ENCODE data around the gene STOM.
A peak's percentile ranks its signal among the peaks of the same experiment; 100 is the strongest.

The STOM gene

DNA sequence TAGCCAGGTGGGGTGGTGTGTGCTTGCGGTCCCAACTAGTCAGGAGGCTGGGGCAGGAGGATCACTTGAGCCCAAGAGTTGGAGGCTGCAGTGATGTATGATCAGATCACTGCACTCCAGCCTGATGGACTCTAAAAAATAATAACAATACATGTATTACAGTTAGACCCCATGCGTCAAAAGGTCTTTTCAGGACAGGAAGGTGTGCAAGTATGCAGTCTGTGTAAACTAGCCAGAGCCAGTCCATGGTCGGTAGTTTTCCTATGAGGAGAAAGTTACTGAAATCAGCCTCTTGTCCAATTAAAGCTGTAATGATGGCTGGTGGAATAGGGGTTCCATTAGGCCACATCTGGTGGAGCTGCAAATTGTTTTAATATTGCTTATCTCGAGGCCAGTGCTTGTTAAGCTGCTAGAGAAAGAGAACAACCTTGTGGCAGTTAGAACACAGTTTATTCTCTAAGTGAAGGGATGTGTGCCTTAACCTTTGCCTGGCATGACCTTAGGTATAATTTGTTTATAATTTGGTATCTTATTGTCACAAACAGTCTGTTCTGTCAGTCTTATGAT is 1.5 kb upstream of the STOM start:
- DNase-seq (ENCODE audit: low spot score): no peak

DNA sequence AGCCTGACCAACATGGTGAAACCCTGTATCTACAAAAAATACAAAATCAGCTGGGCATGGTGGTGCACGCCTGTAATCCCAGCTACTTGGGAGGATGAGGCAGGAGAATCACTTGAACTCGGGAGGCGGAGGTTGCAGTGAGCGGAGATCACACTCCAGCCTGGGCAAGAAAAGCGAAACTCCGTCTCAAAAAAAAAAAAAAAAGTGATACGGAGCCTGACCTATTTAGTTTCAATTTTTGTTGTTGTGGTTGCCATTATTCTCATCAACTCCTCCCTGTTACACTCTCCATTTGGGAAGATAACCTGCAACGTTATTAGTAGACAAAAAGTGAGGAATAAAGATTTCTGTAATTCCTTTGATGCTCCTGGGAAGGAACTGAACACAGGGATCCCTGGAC is 1.3 kb downstream of the STOM start:
- DNase-seq (ENCODE audit: low spot score): no peak

DNA sequence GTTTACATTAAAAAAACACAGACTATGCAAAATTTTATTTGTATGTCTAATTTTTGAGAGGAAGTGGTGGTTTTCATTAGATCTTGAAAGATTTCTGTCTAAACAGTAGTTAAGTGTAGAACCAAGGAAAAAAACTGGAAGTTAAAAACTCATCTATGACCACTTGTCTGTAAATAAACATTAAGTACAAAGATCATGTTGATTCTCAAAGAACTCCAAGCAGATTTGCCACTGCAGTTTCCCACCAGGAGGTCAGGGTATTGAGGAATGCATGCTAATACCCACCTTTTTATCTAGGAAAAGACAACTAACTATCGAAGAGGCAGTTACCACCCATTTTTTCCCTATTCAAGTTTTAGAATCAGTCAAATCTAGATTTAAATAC is 1.9 kb downstream of the STOM start:
- no peak for DNase-seq (ENCODE audit: low spot score)

DNA sequence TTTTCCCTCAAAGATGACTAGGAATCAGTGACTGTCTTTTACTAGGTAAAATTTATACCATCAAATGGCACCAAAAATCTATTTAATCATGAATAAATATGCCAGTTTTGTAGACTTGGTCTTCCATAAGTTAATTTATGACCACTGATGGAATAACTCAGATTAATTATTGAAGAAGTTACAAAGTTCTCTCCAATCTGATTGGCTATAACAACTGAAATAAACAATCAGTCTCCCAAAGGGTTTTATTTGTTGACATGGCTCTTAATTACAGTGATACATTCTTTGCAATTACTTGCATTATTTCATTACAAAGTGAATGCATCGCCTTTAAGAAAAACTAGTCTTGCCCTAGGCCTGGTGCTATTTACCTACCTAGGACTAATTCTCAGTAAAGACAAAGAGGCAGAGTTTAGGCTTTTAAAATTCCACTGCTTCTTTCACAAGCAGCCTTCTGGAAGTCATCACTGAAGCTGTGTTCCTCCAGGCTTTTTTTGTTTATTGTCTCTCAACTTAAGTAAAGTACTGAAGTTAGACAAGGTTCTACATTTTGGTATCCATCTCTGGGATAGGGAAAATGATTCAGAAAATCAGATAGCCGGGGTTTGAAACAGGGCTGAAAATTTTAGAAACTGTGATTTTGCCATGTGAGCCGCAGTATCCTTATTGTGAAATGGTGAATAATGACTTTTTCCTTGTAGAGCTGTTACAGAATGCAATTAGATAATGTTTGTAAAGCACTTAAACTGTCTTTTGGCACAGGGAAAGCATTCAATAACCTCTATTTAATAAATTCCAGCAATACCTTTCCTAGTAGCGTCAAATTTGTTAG is 2.5 kb downstream of the STOM start:
- no peak for DNase-seq (ENCODE audit: low spot score)

DNA sequence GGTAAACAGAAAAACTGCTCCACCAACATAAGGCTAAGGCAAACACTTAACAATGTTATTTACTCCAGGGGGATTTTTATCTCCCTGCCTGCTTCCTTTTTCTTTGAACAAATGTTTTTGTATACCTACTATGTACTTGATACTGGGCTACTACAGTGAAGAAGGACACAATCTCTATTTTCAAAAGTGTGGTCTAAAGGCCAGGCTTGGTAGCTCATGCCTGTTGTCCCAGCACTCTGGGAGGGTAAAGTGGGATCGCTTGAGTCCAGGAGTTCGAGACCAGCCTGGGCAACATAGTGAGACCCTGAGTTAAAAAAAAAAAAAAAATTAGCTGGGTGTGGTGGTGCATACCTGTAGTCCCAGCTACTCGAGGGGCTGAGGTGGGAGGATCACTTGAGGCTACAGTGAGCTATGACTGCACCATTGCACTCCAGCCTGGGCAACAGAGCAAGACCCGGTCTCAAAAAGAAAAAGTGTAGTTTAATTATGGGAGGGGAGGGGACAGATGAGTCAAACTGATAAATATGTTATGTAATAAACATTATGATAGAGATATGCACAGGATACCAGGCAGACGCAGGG is 3.3 kb downstream of the STOM start:
- DNase-seq (ENCODE audit: low spot score): no peak

DNA sequence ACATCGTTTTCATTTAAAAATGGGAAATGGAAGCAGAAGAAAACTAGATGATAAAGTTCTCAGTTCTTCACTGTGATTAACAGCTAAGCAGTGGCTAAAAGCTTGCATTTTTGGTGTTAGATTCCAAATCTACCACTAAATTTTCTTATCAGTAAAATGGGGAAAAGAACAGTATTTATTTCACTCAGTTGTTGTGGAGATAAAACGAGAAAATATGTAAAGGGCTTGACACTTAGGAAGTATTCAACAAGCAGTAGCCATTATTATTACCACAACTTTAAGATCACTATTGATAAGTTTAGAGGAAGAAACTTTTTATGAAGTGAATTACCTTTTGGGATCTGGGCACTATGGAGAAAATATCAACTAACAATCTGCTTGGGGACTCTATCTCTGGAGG is 4.5 kb downstream of the STOM start:
- DNase-seq (ENCODE audit: low spot score): no peak

DNA sequence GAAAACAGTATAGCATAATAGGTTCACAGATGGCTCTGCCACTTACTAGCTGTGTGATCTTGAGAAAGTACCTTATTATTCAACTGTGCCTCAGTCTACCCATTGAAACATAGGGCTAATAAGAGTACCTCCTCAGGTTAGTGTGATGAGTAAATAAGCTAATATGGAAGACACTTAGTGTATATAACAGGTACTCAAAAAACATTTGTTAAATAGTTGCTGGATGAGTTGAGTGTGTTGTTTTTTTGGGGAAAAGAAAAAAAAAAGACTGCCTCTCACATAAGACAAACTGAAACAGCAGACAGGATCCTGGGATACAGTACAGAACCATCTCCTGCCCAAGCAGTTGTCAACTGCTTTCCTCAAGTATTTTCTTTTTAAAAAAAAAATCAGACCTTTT is 5.2 kb downstream of the STOM start:
- no peak for DNase-seq (ENCODE audit: low spot score)

DNA sequence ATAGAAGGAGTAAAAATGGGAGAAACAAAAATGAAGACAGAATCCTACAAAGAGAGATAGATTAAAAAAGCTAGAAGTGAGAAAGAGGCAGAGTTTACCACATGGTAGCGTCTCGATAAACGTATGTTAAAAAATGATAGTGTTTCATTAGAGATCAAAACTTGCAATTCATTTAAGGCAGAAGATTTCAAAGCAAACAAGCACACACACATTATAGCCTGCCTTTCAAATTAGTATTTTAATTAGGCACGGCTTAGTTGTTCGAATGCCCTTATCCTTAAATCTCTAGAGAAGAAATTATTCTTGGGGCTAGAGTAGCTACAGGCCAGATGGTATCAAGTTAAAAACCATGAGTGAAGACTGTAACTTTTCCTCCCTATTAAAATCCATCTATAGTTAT is 6.0 kb downstream of the STOM start:
- no peak for DNase-seq (ENCODE audit: low spot score)

DNA sequence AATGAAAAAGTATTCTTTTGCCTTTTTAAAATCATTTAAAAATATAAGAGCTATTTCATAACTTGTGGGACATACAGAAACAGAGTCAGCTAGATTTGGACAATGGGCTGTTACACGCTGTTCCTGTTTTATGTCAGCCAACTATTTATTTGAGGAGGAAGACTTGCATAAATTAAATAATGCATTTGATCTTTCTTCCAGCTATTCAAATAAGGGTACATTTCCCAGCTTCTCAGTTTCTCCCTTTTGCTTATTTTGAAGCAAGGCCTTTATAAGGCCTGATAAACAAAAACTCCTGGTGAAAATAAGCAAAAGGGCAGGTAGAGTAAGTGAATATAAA is 6.5 kb downstream of the STOM start:
- DNase-seq (ENCODE audit: low spot score): no peak

DNA sequence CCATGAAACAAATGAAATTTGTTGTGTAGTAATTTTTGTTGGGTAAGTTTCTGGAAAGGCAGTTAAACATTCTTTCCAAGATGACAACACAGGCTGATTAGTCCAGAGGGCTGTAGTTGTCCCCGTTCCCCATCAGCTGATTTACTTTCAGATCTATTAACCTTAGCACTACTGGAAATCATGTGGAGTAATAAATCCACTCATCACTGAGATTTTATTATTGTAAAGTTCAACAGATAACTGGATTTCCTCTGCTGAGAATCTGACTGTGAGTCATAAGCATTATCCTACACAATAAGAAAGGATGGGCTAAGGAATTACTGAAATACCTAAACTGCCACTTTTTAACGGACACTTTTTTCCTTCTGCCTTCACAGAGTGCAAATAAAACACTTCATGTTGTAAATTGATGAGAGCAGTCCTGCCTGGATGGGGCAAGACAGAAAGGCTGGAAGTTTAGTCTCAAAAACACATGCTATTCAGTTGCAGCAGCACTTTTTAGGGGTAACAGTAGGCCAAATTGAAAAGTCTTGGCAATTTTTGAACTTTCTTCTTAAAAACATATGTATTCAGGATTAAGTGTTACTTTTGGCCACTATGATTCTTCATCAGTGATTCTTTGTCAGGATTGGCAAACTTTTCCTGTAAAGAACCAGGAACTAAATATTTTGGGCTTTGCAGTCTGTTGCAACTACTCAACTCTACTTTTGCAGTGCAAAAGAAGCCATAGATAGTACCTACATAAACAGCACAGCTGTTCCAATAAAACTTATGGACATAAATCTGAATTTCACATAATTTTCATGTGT is 7.0 kb downstream of the STOM start:
- DNase-seq (ENCODE audit: low spot score): no peak

DNA sequence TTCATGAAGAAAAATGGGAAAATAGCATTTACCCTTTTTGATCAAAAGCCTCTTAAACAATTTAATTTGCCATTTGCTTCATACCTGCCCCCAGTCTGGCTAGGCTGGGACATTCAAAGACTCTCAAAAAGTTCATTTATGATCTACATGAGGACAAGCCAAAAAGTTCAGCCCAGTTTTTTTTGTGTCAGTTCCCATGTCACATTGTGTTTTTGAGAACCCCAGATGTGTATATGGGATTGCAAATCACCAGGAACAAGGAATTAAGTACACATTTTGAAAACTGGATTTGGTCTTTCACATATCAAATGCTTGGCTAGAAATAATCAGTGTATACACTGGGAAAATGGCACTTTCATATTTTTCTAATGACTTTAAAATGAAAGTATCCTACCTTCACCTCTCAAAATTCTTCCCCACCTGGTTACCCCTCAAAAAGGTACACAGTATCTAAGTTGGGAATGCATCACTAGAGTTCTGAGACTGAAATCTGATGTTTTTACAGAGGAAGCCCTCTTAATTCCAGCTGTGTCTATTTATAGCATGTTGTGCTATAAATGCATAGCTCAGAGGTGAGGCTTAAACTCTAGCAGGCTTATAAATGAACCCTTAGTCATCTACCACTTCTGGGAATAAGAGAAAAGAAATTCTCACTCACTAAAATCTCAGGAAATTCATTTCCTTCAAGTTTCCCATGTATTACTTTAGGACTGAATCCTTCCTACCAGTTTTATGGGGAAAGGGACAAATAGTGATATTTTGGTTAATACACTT is 9.3 kb downstream of the STOM start:
- peak; percentile 39 for DNase-seq (ENCODE audit: low spot score)

DNA sequence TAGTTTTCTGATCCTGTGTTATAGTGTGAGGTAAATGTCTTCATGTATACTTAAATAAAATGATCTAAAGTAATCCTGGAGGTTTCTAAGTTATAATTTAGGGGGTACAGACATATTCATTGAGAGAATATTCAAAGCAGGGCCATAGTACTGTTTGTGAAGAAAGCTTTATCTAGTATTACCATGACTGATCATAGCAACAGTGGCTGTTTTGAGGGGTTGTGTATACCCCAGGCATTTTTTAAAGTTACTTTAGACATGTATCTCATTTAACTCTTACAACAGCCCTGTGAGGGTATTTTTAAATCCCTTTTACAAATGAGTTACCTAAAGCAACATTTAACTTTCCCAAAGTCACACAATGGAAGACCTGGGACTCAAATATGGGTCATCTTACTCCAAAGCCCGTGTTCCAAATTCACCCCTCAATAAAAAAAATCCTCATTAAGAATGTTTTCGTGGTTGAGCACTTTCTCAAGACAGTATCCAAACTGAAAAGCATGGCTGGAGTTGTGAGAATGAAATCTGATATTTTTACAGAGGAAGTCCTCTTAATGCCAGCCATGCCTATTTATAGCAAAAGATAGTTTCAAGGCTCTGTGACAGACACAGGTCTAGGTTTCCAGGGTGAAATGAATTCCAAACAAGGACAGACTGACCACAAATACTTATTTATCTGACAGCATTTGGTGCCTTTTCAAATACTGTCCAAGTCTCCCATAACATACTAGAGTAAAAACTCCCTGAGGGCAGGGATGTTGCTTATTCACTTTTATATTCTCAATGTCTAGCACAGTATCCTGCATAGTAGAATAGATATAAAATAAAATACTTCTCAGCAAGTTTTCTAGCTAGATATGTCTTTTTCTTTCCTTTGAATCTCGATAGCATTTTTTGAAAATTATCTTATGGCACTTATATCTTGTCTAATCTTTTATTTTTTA is 10.4 kb downstream of the STOM start:
- no peak for DNase-seq (ENCODE audit: low spot score)

DNA sequence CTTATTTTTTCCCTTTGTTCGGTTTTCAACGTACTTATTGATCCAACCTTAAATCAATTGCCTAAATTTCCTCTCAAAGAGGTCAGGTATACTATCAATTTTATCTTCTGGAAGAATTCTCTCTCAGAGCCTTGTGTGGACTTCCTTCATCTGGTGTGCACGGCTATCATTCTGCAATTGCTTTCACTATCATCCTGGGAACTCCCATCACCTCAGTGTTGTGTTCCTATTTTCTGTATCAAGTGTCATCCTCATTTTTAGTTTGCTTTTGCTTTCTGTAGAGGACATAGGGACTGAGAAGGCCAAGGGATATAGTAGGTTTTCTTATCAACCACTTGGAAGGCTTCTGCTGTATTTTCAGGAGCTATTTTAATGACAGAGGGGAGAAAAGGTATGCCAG is 11.3 kb downstream of the STOM start:
- DNase-seq (ENCODE audit: low spot score): no peak

DNA sequence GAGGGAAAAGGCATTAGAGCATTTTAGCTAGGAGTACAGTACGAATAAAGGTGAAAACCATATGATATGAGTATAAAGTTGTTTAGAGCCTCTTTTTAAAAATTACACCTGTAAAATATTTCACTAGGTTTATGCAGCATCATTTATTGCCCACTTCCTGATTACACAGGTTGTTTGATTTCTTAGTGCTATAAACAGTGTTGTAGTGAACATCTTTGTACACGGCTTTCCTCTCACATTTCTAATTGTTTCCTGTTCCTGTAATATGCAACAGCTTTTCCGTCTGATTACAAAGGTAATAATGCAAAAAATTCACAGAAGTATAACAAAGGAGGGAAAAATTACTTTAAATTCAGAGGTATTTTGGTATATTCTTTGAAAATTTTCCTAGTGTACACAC is 13.0 kb downstream of the STOM start:
- no peak for DNase-seq (ENCODE audit: low spot score)

DNA sequence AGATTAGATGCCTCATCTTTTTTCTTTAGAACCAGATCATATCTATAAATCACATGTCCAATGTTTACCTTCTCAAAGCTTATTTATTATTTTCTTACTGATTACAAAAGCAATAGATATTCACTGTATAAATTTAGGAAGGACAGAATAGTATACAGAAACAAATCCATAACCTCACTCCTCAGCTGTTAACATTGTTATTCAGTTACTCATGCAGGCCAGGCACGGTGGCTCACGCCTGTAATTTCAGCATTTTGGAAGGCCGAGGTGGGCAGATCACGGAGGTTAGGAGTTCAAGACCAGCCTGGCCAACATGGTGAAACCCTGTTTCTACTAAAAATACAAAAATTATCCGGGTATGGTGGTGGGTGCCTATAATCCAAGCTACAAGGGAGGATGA is 15.3 kb downstream of the STOM start:
- no peak for DNase-seq (ENCODE audit: low spot score)

DNA sequence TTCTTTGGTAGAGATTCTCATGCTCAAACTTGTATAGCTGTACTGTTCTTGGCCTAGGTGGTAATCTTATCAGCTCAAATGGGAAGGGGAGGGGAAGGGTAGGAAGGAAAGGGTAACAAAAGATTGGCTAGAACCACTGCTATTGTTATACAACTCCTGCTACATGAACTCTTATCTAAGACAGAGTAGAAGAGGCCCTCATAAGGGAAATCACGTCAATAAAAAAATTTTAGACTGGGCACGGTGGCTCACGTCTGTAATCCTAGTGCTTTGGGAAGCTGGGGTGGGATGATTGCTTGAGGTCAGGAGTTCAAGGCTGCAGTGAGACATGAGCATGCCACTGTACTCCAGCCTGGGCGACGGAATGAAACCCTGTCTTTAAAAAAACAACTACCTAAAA is 15.9 kb downstream of the STOM start:
- DNase-seq (ENCODE audit: low spot score): no peak

DNA sequence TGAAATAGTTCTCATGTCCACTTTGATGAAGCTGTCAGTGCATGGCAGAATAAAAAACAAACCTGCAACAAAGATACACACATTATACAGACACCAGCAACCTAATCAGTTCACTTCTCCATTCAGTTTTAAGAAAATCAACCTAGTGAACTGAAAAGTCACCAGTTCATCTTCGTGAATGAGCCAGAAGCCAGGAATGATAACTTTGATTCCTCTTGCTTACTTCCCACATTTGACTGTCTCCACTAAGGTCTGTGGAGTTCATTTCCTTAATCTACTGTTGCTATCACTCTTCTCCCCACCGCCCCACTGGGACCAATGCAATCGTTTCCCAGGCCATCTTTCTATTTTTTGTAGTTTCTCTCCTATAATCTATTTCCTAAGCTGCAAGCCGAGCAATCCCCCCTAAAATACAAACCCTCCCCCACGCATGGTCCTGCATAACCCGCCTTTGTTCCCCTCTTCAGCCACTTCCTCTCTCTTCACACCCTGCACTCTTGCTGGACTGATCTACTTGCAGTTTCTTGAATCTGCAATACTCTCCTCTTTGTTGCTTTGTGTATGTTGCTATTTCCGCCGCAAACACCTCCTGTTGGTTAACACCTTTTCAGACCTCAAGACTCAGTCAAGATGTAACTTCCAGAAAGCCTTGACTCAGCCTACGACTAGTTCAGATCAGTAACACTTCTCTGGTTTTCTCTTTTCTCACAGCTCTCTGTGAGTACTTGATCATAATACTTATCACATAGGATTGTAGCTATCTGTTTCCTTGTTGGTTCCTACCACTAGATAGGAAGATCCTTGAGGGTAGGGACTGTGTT is 16.6 kb downstream of the STOM start:
- DNase-seq (ENCODE audit: low spot score): no peak

DNA sequence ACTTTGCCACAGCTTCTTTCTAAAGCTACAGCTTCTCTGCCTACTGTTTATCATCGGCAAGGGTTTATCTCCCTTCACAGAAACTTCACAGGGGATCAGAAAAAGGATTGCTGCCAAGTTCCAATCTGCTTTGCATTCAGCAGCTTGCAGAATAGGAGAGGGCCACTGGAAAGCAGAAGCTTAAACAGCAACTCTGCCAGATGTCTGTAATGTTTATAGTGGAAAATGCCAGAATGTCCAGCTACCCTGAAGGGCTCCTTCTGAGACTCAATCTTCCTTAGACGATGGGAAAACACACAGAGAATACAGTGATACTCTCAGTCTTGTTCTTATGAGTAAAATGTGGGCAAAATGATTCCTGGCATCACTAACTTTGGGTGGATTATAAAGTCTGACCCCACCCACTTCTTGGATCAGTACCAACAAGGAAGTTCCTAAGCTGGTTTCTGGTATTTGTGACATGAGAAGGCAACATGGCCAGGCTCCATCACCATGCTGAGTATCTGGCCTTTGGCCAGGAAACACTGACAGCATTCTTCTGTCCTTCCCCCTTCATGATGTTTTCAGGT is 19.0 kb downstream of the STOM start:
- peak; percentile 33 for DNase-seq (ENCODE audit: low spot score)

DNA sequence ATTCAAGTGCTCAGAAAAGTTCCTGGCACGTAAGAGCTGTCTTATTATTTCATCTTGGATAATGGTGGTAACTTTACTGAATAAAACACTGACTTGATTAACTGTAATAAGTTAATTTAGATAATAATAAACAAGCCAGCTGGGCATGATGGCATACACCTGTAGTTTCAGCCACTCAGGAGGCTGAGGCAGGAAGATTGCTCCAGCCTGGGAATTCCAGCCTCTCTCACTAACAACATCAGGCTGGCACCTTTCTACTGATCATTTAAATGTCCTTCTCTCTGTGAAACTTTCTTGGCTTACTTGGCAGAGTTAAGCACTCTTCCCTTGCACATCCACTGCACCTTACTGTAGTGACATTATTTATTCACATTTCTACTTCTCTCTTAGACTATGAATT is 20.0 kb downstream of the STOM start:
- DNase-seq (ENCODE audit: low spot score): no peak

DNA sequence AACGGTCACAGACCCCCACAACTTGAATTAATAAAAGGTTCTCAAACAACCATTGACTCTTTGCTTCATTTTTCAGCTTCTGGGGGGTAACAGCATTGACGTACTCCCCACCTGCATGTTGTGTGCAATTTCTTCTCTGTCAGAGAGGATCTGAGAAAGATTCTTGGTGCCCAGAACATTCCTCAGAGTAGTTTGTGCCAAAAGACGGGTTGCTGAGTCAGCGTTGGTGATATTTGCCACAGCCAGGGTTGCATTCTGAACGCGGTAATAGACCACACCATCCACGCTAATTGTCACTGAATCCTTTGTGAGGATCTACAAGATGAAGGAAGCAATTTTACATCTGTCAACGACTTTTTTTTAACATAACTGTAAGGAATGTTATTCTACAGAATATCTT is 21.0 kb downstream of the STOM start:
- no peak for DNase-seq (ENCODE audit: low spot score)

Measured in RKO (cell line).